T-helper 2 cell treated with Interferon-gamma antibody and Interleukin-4, amounts not matched to agents 100 ng/mL and 5 ng/mL, for 36 hours (primary cell): Measurements from ENCODE around the gene MANEA. TPM values are rescaled to one million over a fixed set of nuclear protein-coding genes. Genes with fewer than 3 reads are reported as not detected.
"Not testable (repeated sequence)": the region's sequence is repeated elsewhere in the genome, so short reads cannot be mapped to it uniquely, and the experiment has no call there.

Experiments
- intact Hi-C: fragments of 100-400 bp; cut with micrococcal nuclease; formaldehyde crosslinking; loops from one replicate; pipeline ENCODE4 v1.15.1; 2023
- total RNA-seq: library from RNA; stranded (reverse); gene quantifications from 2 replicates; pipeline ENCODE4 v1.2.3, GENCODE V29; 2022

The MANEA gene, protein sequence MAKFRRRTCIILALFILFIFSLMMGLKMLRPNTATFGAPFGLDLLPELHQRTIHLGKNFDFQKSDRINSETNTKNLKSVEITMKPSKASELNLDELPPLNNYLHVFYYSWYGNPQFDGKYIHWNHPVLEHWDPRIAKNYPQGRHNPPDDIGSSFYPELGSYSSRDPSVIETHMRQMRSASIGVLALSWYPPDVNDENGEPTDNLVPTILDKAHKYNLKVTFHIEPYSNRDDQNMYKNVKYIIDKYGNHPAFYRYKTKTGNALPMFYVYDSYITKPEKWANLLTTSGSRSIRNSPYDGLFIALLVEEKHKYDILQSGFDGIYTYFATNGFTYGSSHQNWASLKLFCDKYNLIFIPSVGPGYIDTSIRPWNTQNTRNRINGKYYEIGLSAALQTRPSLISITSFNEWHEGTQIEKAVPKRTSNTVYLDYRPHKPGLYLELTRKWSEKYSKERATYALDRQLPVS
- total RNA-seq: 19.2 and 23.8 TPM in 2 replicates

DNA sequence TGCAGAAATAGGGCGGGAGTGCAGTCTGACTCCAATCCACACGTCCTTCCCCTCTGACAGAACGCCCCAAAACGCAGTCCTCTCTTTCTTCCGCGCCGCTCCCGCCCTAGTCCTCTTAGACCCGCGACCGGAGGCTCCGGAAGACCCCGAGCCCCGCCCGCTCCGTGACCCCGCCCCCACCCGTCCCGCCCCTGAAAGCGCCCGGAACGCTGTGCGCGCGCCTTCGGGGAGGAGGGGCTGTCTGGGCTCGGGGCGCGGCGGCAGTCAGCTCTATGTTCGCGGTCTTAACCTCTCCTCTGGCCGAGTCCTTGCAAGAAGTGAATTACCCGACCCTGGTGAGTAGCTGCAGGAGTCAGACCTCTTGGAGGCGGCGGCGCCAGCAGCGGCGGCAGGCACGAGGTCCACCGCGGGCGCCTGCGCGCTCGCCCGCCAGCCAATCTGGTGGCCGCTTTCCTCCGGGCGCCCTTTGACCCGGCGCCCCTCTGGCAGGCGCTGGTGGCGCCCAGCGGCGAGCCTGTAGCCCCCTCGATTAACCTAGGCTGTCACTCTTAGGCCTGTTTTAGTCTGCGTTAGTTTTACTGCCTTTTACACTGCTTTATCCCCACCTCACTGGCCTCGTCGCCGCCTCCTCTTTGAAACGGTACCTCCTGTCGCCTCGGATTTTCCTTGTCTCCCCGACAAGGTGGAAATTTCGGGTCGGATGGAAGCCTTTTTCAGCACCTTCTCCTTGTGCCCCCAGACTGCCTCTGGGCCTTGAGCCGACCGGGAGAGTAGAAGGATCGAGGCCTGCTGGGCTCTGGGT is at the start of gene MANEA:
TSS of gene MANEA (plus strand) at position 232 of the 802 bp plus-strand sequence. CDS start 8,905 bp downstream, outside the sequence.
- intact Hi-C loops: loop anchor here (1.0 to 2.0 kb wide), 6 partner anchors 23 to 1347 kb away; partner anchors contain the start of genes GPR63, KLHL32 and NDUFAF4

DNA sequence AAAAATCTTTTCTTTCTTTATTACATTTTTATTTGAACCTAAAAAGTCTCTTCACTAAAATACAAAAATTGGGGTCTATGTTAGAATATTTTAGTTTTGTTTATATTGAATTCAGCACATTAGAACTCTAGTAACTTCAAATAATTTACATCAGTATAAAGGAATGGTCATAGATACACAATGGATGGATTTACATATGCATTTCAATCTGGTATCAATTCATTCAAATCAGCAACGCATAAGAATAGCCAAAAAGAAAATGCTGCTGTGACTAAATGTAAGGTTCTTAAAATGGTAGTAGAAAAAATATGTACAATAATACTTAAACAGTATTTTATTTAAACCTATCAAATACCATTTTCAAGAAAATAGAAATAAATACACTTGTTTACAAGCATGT is 47.6 kb upstream of the MANEA start:
- intact Hi-C loops: no loop called here

- intact Hi-C loops: no loop called here
These were observed 47.0 kb upstream of the MANEA start for GRCh38 chr6:95530176-95530819.

DNA sequence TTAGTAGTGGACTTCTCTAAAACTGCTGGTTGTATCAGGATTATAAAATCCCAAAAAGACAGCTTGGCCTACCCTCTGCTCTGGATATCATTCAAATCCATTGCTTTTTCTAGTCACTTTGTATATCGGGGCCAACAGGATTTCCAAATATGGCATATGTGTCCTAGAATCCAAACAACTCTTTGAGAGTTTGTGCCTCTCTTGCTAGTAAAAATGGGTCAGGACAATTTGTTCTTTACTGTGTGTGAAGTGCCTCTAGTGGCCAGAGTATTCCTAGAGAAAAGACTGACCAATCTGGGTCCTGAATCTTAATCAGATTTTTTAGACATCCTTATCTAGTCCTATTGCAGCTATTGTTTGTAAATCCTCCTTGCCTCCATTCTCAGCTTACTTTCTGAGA is 33.5 kb upstream of the MANEA start:
- intact Hi-C loops: no loop called here

DNA sequence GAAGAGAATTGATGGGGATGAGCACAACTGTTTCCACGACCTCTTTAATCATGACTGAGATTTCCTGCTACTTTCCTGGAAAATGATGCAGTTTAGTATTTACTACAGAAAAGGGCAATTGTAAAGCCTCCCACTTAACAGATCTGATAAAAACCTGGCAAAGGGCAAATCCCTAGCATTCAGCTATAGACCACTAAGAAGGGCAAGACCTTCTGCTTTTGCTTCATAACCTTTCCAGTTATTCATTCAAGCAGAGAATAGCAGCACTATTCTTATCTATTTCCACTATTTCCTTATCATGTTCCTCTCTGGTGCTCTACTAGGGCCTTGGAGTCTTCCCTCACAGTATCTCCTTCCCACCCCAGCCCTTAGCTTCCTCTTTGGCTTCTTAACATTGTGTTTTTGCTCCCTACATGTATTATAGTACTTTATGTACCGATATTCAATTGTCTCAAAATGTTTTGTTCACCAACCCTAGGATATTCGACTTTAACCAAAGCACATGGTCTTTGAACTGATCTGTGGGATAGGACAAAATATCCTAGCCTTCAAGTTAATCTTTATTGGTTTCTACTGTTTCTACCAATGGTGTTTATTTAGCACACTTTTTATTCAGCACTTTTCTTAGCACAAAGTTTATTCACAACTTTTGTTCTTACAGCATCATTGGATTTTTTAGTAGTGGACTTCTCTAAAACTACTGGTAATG is 32.7 kb upstream of the MANEA start:
- intact Hi-C loops: no loop called here

- intact Hi-C loops: no loop called here
These were observed 32.1 kb upstream of the MANEA start for GRCh38 chr6:95545226-95545625.

DNA sequence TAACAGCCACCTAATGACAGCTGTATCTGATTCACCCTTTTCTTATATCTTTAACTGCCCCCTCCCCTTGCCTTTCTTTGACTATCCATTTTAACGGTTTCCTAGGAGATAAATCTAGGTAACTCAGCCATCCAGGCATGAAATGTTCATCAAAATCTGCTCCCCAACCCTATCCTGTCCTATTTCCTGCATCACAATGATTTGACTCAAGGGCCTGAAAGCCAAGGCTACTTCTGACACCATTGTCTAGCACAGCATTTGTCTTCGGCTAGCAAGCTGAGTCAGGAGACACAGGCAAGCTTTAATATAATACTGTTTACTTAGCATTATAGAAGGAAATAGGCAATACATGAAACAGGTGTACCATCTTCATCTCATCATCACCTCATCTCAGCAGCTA is 31.6 kb upstream of the MANEA start:
- intact Hi-C loops: no loop called here

DNA sequence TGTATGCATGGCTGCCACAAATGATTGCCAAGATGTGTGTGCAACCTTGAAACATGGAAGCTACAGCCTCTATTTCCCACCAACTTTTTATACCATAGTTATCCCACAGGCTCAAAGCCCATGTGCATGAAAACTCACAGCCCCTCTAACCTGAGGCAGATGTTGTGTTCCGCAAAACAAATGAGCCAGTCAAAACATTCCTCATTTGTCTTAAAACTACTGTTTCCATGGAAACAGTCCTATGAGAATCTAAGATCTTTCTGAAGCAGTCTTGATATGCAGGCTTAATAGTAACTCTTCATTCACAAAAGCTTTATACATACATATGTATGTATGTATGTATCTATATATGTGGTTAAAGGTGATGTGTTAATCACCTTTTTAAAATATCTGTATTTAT is 31.2 kb upstream of the MANEA start:
- intact Hi-C loops: no loop called here

- intact Hi-C loops: no loop called here
These were observed 30.3 kb upstream of the MANEA start for GRCh38 chr6:95547043-95547442.

DNA sequence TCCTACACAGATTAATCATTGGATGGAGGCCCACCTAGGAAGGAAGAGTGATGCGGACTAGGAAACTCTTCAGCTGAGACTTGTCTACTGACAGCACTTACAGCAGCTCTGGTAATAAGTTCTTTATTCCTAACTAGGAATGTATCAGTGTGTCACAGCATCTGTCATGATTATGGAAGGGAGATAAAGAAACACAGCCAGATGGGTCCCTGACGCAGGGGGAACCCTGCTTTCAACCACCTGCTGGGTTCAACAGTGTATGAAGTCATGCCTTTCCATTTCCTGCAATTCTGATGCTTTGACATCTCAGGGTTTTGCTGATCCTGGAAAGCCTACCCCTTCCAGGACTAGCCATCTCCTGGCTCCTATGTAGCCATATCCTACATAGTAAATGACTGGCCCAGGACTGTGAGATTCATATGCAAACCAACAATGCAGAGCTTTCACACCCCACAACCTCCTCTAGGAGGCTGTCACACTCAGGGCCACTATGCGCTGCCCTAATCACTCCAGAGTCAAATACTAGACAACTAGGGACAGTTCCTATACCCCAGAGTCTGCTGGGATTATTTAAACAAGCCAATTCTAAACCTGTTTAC is 29.0 kb upstream of the MANEA start:
- intact Hi-C loops: no loop called here

DNA sequence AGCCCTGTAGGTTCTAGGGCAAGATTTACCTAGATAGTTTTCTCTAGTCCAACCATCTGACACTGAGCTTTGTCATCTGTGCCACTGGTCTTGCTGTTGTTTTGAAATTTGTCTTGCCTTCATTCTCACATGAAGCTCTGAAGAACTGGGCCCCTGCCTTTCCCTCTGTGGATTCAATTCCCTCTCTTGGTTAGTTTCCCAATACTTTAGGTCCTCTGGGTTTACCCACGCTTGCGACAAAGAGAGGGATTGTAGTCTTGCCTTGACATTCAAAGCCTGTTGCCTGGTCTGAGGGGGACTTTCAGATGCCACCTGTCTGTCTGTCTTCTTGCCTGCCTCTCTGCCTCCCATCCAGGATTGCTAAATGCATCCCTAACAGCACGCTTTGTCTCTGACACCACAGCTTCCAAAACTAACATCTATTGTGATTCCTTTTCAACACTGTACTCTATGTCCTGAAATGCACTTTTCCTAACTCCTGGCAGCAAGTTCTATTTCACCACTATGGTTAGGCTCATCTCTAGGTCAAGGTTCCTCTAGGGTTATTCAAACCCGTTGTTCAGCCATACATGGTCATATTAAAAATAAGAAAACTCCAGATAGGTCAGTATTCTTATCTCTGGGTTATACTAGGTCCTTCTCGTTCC is 25.5 kb upstream of the MANEA start:
- intact Hi-C loops: no loop called here

DNA sequence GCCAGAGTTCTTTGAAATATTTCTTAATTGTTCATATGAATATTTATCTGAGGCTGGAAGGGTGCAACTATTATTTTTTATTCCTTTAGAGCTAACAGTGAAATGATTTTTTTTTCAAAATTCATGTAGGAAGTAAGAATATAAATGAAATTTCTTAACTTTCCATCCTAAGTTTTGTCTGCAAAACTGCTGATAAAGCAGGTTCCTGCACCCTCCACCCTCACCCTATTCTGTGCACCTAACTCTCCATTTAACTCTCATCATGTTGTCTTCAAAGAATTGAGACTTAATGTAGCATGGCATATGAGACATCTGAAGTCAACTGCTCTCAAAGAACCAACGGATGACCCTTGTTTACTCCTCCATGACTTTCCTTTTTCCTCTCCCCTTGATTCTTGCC is 23.5 kb upstream of the MANEA start:
- intact Hi-C loops: no loop called here

DNA sequence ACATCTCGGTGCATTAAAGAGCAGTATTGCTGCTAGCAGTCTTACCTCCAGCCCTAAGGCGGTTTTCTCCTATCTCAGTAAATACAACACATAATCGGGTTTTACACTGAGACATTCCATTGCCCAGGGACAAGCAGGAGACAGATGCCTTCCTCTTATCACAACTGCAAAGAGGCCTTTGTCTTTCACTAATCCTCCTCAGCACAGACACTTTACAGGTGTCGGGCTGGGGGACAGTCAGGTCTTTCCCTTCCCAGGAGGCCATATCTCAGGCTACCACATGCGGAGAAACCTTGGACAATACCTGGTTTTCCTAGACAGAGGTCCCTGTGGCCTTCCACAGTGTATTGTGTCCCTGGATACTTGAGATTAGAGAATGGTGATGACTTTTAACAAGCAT is 16.4 kb upstream of the MANEA start:
- intact Hi-C loops: not testable (repeated sequence)

GRCh38 chr6:95569560-95569959 is 7.8 kb upstream of the MANEA start:
- intact Hi-C loops: no loop called here

GRCh38 chr6:95572098-95572497 is 5.2 kb upstream of the MANEA start:
- intact Hi-C loops: no loop called here

DNA sequence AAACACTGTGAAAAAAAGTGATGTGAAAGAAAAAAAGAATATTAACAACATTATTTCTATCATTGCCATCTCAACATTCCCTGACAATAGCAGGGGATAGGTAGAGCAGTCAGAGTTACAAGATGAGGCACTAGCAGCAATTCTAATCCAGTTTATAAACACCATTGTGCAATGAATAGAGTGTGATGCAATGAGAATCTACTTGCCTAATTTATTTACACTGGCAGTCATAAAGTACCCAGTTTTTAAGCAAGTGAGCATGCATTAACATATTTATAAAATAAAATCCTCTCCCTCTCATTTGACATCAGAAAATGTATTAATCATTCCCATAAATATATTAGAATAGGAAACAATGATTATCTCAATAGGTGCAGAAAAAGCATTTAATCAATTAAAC is 2.5 kb upstream of the MANEA start:
- intact Hi-C loops: no loop called here

DNA sequence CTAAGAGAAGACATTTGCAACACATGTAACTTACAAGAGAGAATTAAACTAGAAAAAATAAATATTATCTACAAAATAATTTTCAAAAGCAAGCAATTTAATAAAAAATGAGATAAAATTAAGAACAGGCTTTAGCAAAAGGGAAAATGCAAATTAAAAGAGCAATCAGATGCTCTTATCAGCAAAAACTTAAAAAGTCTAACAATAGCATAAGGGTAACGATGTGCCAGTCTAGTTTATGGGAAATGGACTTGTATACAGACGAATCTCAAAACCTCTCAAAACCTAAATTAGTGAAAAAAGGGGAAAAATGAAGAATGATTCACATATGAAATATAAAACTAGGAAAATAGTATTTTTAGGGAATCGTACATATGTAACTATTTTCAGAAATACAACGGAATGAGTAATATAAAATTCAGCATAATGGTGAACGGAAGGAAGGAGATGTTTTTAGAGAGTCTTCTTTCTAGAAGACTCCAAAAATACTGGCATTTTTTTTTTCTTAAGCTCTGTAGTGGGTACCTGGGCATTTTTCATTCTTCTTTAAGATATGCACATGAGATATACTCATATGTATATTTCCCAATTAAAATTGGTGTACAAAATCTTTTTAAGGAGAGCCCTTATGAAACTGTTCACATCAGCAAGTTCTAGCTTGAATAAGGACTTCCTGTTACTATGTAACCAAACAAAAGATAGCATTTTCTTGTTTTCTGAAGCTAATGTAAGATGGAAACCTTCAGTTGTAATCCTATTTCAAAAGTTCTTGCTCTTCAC is 927 bp upstream of the MANEA start:
- intact Hi-C loops: loop anchor here (2.0 kb wide), 3 partner anchors 24 to 1348 kb away; partner anchors contain the start of genes KLHL32 and NDUFAF4

DNA sequence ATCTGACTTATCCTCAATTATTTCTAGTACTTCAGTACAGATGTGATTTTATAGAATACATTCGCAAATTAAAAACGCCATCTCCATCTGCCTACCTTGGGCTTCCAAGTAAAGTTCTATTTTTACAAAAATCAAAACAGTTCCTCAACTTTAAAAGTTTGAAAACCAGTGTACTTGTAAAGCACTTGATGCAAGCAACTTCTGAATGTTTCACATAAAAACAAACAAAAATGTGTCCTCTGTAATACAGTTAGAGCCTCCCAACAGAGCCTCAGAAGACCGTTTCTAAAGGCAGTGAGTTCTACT is 384 bp upstream of the MANEA start:
- intact Hi-C loops: loop anchor here (1.0 to 2.0 kb wide), 6 partner anchors 24 to 1348 kb away; partner anchors contain the start of genes GPR63, KLHL32 and NDUFAF4

GRCh38 chr6:95578106-95578410 is 723 bp downstream of the MANEA start:
- intact Hi-C loops: no loop called here

GRCh38 chr6:95581073-95581472 is 3.7 kb downstream of the MANEA start:
- intact Hi-C loops: no loop called here
